VCaP (cell line): Measurements from ENCODE around the gene IGSF9B.

ENCODE experiments used
- H3K27ac ChIP-seq: fragments of 450-650 bp; 2 replicates; pipeline ENCODE4 v1.5.1; 2017
- TF ChIP-seq, protein P1 (sequence below): fragments of 450-650 bp; conservative IDR thresholded peaks from 2 replicates; pipeline ENCODE4 v1.5.1; 2017; ENCODE audit warnings: mild to moderate bottlenecking, moderate library complexity

The IGSF9B gene

GRCh38 chr11:133981156-133981555 lies 24.4 kb upstream of the IGSF9B start:
- TF ChIP-seq, protein P1, sequence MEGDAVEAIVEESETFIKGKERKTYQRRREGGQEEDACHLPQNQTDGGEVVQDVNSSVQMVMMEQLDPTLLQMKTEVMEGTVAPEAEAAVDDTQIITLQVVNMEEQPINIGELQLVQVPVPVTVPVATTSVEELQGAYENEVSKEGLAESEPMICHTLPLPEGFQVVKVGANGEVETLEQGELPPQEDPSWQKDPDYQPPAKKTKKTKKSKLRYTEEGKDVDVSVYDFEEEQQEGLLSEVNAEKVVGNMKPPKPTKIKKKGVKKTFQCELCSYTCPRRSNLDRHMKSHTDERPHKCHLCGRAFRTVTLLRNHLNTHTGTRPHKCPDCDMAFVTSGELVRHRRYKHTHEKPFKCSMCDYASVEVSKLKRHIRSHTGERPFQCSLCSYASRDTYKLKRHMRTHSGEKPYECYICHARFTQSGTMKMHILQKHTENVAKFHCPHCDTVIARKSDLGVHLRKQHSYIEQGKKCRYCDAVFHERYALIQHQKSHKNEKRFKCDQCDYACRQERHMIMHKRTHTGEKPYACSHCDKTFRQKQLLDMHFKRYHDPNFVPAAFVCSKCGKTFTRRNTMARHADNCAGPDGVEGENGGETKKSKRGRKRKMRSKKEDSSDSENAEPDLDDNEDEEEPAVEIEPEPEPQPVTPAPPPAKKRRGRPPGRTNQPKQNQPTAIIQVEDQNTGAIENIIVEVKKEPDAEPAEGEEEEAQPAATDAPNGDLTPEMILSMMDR: no peak
- H3K27ac ChIP-seq: no peak overlapping the region

GRCh38 chr11:133980665-133981064 lies 23.9 kb upstream of the IGSF9B start:
- TF ChIP-seq, protein P1: no peak
- no peak overlapping the region for H3K27ac ChIP-seq

DNA sequence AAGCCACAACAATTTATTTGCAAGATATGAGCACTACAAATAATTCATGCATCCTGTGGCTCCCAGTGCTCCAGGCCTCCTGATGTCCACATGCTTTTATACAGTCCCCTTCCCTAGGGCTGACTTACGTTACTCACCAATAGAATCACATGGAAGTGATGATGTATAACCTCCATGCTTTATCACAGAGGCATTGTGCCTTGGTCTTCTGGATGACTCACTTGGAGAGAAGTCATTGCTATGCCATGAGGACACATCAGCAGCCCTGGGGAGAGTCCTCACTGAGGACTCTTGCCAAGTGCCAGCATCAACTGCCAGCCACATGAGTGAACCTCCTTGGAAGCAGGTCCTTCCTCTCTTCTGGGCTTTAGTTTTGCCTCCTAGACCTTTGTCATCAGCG lies 22.0 kb upstream of the IGSF9B start:
- no peak overlapping the region for H3K27ac ChIP-seq
- TF ChIP-seq, protein P1: no peak

DNA sequence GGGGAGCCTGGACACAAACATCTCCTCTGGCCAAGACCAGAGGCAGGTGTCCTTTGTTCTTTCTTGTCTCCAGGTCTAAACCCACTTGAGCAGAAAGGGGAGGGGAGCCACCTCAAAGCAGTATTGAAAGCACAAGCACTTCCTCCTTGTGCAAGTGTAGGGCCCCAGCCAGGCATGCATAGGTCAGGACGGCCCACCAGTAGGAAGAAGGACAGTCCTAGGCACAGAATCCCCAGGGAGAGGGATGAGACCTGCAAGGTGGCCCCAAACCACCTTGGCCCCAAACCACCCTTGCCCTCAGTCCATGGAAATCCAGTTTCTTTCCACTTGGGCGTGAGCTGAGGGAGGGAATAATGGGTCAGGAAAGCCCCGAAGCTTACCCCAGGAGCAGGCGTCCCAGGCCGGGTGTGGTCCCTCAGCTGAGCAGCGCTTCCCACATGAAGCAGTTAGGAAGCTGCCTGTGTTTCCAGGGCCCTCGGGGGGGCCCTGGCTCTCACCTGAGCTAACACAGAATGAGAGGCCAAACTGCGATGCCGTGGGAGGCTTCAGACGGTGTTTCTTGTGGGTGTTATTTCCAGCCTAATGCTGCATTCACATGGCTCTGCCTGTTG lies 20.4 kb upstream of the IGSF9B start:
- TF ChIP-seq, protein P1: no peak
- H3K27ac ChIP-seq: no peak overlapping the region

DNA sequence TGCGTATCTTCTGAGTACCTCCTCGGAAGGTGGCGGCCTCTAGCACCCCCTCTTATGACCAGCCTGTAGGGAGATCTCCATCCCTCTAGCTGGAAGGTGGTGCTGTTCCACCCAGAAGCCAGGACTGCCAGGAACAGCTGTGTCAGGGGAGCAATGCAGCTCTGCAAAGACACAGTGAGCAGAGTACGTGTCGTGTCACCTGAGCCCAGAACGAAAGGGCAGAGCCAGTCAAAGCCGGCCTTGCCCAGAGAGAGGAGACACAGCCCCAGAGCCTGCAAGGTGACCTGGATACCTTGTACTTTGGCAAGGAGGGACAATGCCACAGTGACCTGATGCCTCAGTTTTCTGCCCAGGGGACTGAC lies 18.7 kb upstream of the IGSF9B start:
- no peak overlapping the region for H3K27ac ChIP-seq
- TF ChIP-seq, protein P1: no peak

- TF ChIP-seq, protein P1: no peak
- H3K27ac ChIP-seq: no peak overlapping the region
Measured at GRCh38 chr11:133974836-133975487, 18.2 kb upstream of the IGSF9B start.

- TF ChIP-seq, protein P1: no peak
- no peak overlapping the region for H3K27ac ChIP-seq
Measured at GRCh38 chr11:133971881-133972280, 15.1 kb upstream of the IGSF9B start.
